HCT116 (cell line): ENCODE measurements around the gene SLC2A5. TPM values are rescaled to one million over a fixed set of nuclear protein-coding genes. Genes with fewer than 3 reads are reported as not detected.

Experiments used
- ATAC-seq: fragments of 200-7000 bp; cut with Tn5 transposase; 2 replicates; pipeline ENCODE4 v1.9.1; 2020; ENCODE audit warnings: mild to moderate bottlenecking, moderate library complexity
- BruUV-seq: library from RNA; stranded (reverse); fragments of 400-500 nt; replicated peaks from 2 replicates; lab custom pipeline; 2021; lab: Mats Ljungman, UMichigan
- CTCF ChIA-PET: fragments of 300-600 bp; sonication (Branson Sonifier 250); formaldehyde crosslinking; loops from one replicate; lab custom pipeline; 2021; ENCODE audit warnings: antibody characterized with exemption; lab: Charles Lee
- POLR2A ChIA-PET: fragments of 300-600, 350-600 bp; sonication (Branson Sonifier 250); formaldehyde crosslinking; loops from one replicate; lab custom pipeline; 2021; ENCODE audit warnings: antibody characterized with exemption; lab: Charles Lee
- RAD21 ChIA-PET, 2 experiments: fragments of 300-600 bp; sonication (Branson Sonifier 250); formaldehyde crosslinking; loops; one replicate each; lab custom pipeline; 2023; ENCODE audit warnings: low total read pairs in 2 of 2; ENCODE audit not compliant: uncharacterized antibody in 2 of 2, unreplicated experiment in 2 of 2, low non-redundant PET in 1 of 2; lab: Charles Lee
- DNase-seq: peaks from one replicate; pipeline ENCODE4 v3.0.0-alpha.2; 2010; ENCODE audit warnings: low read depth, low spot score
- H2AFZ ChIP-seq: fragments of 200-600 bp; shearing (Covaris generic), sonication (generic); 2 replicates; pipeline ENCODE4 v1.6.1; 2017; ENCODE audit warnings: low read depth, mixed run types, mixed read lengths, antibody characterized with exemption, low read length; ENCODE audit not compliant: poor library complexity, severe bottlenecking
- H3K27ac ChIP-seq: 2 replicates; pipeline ENCODE4 v1.5.1; 2012; ENCODE audit warnings: low read depth, low read length
- H3K27me3 ChIP-seq: fragments of 200-600 bp; sonication (generic); 2 replicates; pipeline ENCODE4 v1.6.1; 2016; ENCODE audit warnings: mixed run types, low read length, mixed read lengths; ENCODE audit not compliant: insufficient read depth
- H3K36me3 ChIP-seq, 2 experiments: fragments of 200-500 bp in 1 of 2; fragments of 200-600 bp in 1 of 2; sonication (Bioruptor generic) in 1 of 2; sonication (generic) in 1 of 2; 2 replicates each; pipeline versions ENCODE4 v1.5.1 to v1.6.1; 2014 to 2016; ENCODE audit warnings: low read length in 2 of 2, inconsistent platforms in 1 of 2, mixed read lengths in 1 of 2, mixed run types in 1 of 2; ENCODE audit not compliant: insufficient read depth in 2 of 2, control insufficient read depth in 1 of 2
- H3K4me1 ChIP-seq, 2 experiments: fragments of 200-600 bp in 1 of 2; sonication (generic) in 1 of 2; 2 replicates each; pipeline versions ENCODE4 v1.5.1 to v1.6.1; 2012 to 2017; ENCODE audit warnings: low read length in 2 of 2, inconsistent platforms in 1 of 2, mild to moderate bottlenecking in 1 of 2, mixed read lengths in 1 of 2, mixed run types in 1 of 2, moderate library complexity in 1 of 2; ENCODE audit not compliant: insufficient read depth in 2 of 2, control insufficient read depth in 1 of 2
- H3K4me2 ChIP-seq: fragments of 200-600 bp; sonication (generic); 2 replicates; pipeline ENCODE4 v1.6.1; 2017; ENCODE audit warnings: mixed run types, low read length, mixed read lengths
- H3K4me3 ChIP-seq, 2 experiments: fragments of 200-600 bp in 1 of 2; sonication (generic) in 1 of 2; replicated peaks in 1 of 2; 2 replicates each; pipeline ENCODE4 v1.5.1; 2011 to 2016; ENCODE audit warnings: low read length in 2 of 2, control low read depth in 1 of 2, low read depth in 1 of 2, mild to moderate bottlenecking in 1 of 2, mixed read lengths in 1 of 2, mixed run types in 1 of 2
- H3K79me2 ChIP-seq: fragments of 200-600 bp; sonication (generic); 2 replicates; pipeline ENCODE4 v1.6.1; 2017; ENCODE audit warnings: mild to moderate bottlenecking, mixed run types, low read length, moderate library complexity, mixed read lengths; ENCODE audit not compliant: insufficient read depth
- H3K9ac ChIP-seq: fragments of 200-600 bp; sonication (generic); 2 replicates; pipeline ENCODE4 v1.6.1; 2016; ENCODE audit warnings: low read length, mixed read lengths
- H3K9me2 ChIP-seq: fragments of 200-600 bp; sonication (generic), shearing (Covaris generic); 2 replicates; pipeline ENCODE4 v1.6.1; 2017; ENCODE audit warnings: mixed run types, mild to moderate bottlenecking, moderate library complexity; ENCODE audit not compliant: insufficient read depth
- H3K9me3 ChIP-seq, 2 experiments: fragments of 200-500 bp in 1 of 2; fragments of 200-600 bp in 1 of 2; sonication (Bioruptor generic) in 1 of 2; sonication (generic) in 1 of 2; 2 replicates each; pipeline ENCODE4 v1.6.1; 2014 to 2017; ENCODE audit warnings: low read length in 2 of 2, mixed read lengths in 2 of 2, inconsistent platforms in 1 of 2, low read depth in 1 of 2, mild to moderate bottlenecking in 1 of 2, mixed run types in 1 of 2, moderate library complexity in 1 of 2; ENCODE audit not compliant: control insufficient read depth in 1 of 2, insufficient read depth in 1 of 2
- H4K20me1 ChIP-seq: fragments of 200-600 bp; sonication (generic), shearing (Covaris generic); 2 replicates; pipeline ENCODE4 v1.6.1; 2017; ENCODE audit warnings: mixed run types, mild to moderate bottlenecking, moderate library complexity; ENCODE audit not compliant: insufficient read depth
- CBX3 ChIP-seq: IDR thresholded peaks from 2 replicates; pipeline ENCODE4 v1.6.1; 2012; ENCODE audit warnings: low read depth
- CEBPB ChIP-seq: IDR thresholded peaks from 2 replicates; pipeline ENCODE4 v1.6.1; 2012; ENCODE audit warnings: low read depth
- EGR1 ChIP-seq: IDR thresholded peaks from 2 replicates; pipeline ENCODE4 v1.6.1; 2012; ENCODE audit warnings: low read depth
- ELF1 ChIP-seq: IDR thresholded peaks from 2 replicates; pipeline ENCODE4 v1.6.1; 2012; ENCODE audit warnings: low read depth, borderline replicate concordance
- EZH2 ChIP-seq: fragments of 200-600 bp; sonication (generic); IDR thresholded peaks from 2 replicates; pipeline ENCODE4 v1.6.1; 2017; ENCODE audit warnings: antibody characterized with exemption, mixed run types
- EZH2phosphoT487 ChIP-seq: fragments of 200-600 bp; IDR thresholded peaks from 2 replicates; pipeline ENCODE4 v1.6.1; 2018; ENCODE audit warnings: antibody characterized with exemption, borderline replicate concordance
- JUND ChIP-seq: IDR thresholded peaks from 2 replicates; pipeline ENCODE4 v1.6.1; 2012
- POLR2AphosphoS5 ChIP-seq: IDR thresholded peaks from 2 replicates; pipeline ENCODE4 v1.6.1; 2011; ENCODE audit warnings: mild to moderate bottlenecking, low read depth, low read length, moderate library complexity
- RAD21 ChIP-seq: IDR thresholded peaks from 2 replicates; pipeline ENCODE4 v1.6.1; 2012; ENCODE audit warnings: low read depth, mild to moderate bottlenecking
- SIN3A ChIP-seq: IDR thresholded peaks from 2 replicates; pipeline ENCODE4 v1.6.1; 2012; ENCODE audit warnings: low read depth
- SP1 ChIP-seq: IDR thresholded peaks from 2 replicates; pipeline ENCODE4 v1.6.1; 2012; ENCODE audit warnings: low read depth
- SRF ChIP-seq: IDR thresholded peaks from 2 replicates; pipeline ENCODE4 v1.6.1; 2012; ENCODE audit warnings: low read depth
- TCF7L2 ChIP-seq: IDR thresholded peaks from 2 replicates; pipeline ENCODE4 v1.7.0; 2011; ENCODE audit warnings: borderline replicate concordance, inconsistent platforms; ENCODE audit not compliant: insufficient read depth, insufficient read length; ENCODE audit errors: extremely low read depth
- YY1 ChIP-seq: IDR thresholded peaks from 2 replicates; pipeline ENCODE4 v1.6.1; 2011; ENCODE audit warnings: low read length, low read depth, moderate library complexity, mild to moderate bottlenecking; ENCODE audit not compliant: insufficient replicate concordance; ENCODE audit errors: extremely low read depth
- ZFX ChIP-seq: fragments of 450-650 bp; IDR thresholded peaks from 2 replicates; pipeline ENCODE4 v1.6.1; 2017
- intact Hi-C: fragments of 100-400 bp; cut with micrococcal nuclease; formaldehyde crosslinking; loops from 2 replicates; pipeline ENCODE4 v1.10.0; 2022
- total RNA-seq: library from RNA; stranded (reverse); gene quantifications from one replicate; pipeline ENCODE4 v1.2.1, GENCODE V29; 2021; ENCODE audit not compliant: unreplicated experiment
- TF ChIP-seq, protein P1 (sequence below): IDR thresholded peaks from 2 replicates; pipeline ENCODE4 v1.6.1; 2012; ENCODE audit warnings: low read depth
- TF ChIP-seq, protein P2 (sequence below): IDR thresholded peaks from 2 replicates; pipeline ENCODE4 v1.6.1; 2011; ENCODE audit warnings: mild to moderate bottlenecking, low read length, moderate library complexity; ENCODE audit not compliant: insufficient replicate concordance; ENCODE audit errors: extremely low read depth
- TF ChIP-seq, protein P3 (sequence below): IDR thresholded peaks from 2 replicates; pipeline ENCODE4 v1.6.1; 2012
- TF ChIP-seq, protein P4 (sequence below), 3 experiments: fragments of 200-600 bp in 1 of 3; sonication (generic) in 1 of 3; IDR thresholded peaks in 2 of 3; conservative IDR thresholded peaks in 1 of 3; 2 replicates each; pipeline ENCODE4 v1.5.1; 2012 to 2017; ENCODE audit warnings: low read depth in 2 of 3, low read length in 2 of 3, antibody characterized with exemption in 1 of 3, borderline replicate concordance in 1 of 3, control low read depth in 1 of 3, mild to moderate bottlenecking in 1 of 3, mixed read lengths in 1 of 3, mixed run types in 1 of 3, moderate library complexity in 1 of 3; ENCODE audit not compliant: insufficient read depth in 1 of 3
- TF ChIP-seq, protein P5 (sequence below): IDR thresholded peaks from 2 replicates; pipeline ENCODE4 v1.6.1; 2012

Gene SLC2A5
- total RNA-seq, 1 experiment from 2014 or later: not detected

DNA sequence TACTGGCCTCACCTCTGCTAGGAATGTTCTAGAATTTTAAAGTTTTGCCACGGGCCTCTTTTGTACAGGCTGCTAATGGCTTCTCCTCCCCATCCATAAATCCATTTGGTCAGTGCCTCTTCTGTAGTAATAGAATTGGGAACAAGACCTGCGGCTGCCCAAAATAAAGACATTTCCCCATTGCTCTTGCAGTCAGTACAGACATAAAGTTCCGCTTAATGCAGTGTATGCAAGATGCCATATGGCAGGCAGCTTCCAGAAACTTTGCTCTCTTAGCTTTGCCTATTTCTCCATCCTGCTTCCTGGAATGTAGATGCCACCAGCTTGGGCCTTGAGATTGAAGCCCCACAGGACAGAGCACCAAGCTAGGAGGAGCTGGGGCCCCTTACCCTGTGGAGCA, 3.7 kb upstream of the SLC2A5 start:
- ChIA-PET POLR2A (no interaction called here), RAD21 (no interaction called here), CTCF (no interaction called here)

More for the DNA sequence above, 3.7 kb upstream of the SLC2A5 start:
- TF ChIP-seq SRF: no peak
- TF ChIP-seq, protein P1, sequence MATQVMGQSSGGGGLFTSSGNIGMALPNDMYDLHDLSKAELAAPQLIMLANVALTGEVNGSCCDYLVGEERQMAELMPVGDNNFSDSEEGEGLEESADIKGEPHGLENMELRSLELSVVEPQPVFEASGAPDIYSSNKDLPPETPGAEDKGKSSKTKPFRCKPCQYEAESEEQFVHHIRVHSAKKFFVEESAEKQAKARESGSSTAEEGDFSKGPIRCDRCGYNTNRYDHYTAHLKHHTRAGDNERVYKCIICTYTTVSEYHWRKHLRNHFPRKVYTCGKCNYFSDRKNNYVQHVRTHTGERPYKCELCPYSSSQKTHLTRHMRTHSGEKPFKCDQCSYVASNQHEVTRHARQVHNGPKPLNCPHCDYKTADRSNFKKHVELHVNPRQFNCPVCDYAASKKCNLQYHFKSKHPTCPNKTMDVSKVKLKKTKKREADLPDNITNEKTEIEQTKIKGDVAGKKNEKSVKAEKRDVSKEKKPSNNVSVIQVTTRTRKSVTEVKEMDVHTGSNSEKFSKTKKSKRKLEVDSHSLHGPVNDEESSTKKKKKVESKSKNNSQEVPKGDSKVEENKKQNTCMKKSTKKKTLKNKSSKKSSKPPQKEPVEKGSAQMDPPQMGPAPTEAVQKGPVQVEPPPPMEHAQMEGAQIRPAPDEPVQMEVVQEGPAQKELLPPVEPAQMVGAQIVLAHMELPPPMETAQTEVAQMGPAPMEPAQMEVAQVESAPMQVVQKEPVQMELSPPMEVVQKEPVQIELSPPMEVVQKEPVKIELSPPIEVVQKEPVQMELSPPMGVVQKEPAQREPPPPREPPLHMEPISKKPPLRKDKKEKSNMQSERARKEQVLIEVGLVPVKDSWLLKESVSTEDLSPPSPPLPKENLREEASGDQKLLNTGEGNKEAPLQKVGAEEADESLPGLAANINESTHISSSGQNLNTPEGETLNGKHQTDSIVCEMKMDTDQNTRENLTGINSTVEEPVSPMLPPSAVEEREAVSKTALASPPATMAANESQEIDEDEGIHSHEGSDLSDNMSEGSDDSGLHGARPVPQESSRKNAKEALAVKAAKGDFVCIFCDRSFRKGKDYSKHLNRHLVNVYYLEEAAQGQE: no peak
- TF ChIP-seq, protein P2, sequence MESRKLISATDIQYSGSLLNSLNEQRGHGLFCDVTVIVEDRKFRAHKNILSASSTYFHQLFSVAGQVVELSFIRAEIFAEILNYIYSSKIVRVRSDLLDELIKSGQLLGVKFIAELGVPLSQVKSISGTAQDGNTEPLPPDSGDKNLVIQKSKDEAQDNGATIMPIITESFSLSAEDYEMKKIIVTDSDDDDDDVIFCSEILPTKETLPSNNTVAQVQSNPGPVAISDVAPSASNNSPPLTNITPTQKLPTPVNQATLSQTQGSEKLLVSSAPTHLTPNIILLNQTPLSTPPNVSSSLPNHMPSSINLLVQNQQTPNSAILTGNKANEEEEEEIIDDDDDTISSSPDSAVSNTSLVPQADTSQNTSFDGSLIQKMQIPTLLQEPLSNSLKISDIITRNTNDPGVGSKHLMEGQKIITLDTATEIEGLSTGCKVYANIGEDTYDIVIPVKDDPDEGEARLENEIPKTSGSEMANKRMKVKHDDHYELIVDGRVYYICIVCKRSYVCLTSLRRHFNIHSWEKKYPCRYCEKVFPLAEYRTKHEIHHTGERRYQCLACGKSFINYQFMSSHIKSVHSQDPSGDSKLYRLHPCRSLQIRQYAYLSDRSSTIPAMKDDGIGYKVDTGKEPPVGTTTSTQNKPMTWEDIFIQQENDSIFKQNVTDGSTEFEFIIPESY: no peak
- TF ChIP-seq, protein P3, sequence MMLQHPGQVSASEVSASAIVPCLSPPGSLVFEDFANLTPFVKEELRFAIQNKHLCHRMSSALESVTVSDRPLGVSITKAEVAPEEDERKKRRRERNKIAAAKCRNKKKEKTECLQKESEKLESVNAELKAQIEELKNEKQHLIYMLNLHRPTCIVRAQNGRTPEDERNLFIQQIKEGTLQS: no peak
- TF ChIP-seq EZH2phosphoT487: no peak
- no peak for TF ChIP-seq YY1
- no peak for TF ChIP-seq CBX3
- TF ChIP-seq, protein P4, sequence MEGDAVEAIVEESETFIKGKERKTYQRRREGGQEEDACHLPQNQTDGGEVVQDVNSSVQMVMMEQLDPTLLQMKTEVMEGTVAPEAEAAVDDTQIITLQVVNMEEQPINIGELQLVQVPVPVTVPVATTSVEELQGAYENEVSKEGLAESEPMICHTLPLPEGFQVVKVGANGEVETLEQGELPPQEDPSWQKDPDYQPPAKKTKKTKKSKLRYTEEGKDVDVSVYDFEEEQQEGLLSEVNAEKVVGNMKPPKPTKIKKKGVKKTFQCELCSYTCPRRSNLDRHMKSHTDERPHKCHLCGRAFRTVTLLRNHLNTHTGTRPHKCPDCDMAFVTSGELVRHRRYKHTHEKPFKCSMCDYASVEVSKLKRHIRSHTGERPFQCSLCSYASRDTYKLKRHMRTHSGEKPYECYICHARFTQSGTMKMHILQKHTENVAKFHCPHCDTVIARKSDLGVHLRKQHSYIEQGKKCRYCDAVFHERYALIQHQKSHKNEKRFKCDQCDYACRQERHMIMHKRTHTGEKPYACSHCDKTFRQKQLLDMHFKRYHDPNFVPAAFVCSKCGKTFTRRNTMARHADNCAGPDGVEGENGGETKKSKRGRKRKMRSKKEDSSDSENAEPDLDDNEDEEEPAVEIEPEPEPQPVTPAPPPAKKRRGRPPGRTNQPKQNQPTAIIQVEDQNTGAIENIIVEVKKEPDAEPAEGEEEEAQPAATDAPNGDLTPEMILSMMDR (IDR thresholded peaks at IDR 0.05 in 2 of 3, conservative IDR thresholded peaks at IDR 0.05 in 1 of 3; ENCODE audit: borderline replicate concordance in 1 of 3, insufficient read depth in 1 of 3, low read depth in 2 of 3, low read length in 2 of 3): no peak
- TF ChIP-seq EGR1: no peak
- no peak for TF ChIP-seq CEBPB
- TF ChIP-seq TCF7L2: no peak
- no peak for TF ChIP-seq SP1
- TF ChIP-seq JUND: no peak
- TF ChIP-seq EZH2: no peak
- TF ChIP-seq SIN3A: no peak
- TF ChIP-seq, protein P5, sequence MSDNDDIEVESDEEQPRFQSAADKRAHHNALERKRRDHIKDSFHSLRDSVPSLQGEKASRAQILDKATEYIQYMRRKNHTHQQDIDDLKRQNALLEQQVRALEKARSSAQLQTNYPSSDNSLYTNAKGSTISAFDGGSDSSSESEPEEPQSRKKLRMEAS: no peak
- TF ChIP-seq RAD21: no peak
- TF ChIP-seq ZFX: no peak
- no peak for TF ChIP-seq POLR2AphosphoS5
- TF ChIP-seq ELF1: no peak
- Histone ChIP-seq H2AFZ (no peak overlapping the region), H3K9me2 (no peaks in the 10 kb centered on the region), H3K4me1 (peaks cover 0 to 4% of the 10 kb centered on the region in 2 experiments; a peak in 2 of 4 replicates), H3K36me3 (no peaks in the 10 kb centered on the region), H3K9me3 (no peaks in the 10 kb centered on the region), H3K9ac (no peak overlapping the region), H3K4me2 (no peak overlapping the region), H4K20me1 (no peaks in the 10 kb centered on the region), H3K79me2 (no peaks in the 10 kb centered on the region), H3K4me3 (no peak overlapping the region), H3K27me3 (no peaks in the 10 kb centered on the region), H3K27ac (no peak overlapping the region)
- BruUV-seq: no TSS peak
- intact Hi-C loops: no loop called here
- ATAC-seq (no peak), DNase-seq (no peak)
